Endothelial cell of umbilical vein (primary cell): ENCODE measurements around the gene RNF5.

ENCODE experiments used
- CTCF ChIP-seq, 2 donors: IDR thresholded peaks; 1 replicate in 1 of 2; 2 replicates in 1 of 2; pipeline ENCODE4 v1.5.1; 2011; ENCODE audit warnings: low read length in 2 of 2, mild to moderate bottlenecking in 2 of 2, moderate library complexity in 2 of 2, control low read depth in 1 of 2, inconsistent platforms in 1 of 2, low read depth in 1 of 2; ENCODE audit not compliant: insufficient read depth in 1 of 2; ENCODE audit errors: extremely low read depth in 1 of 2
- POLR2A ChIP-seq: IDR thresholded peaks from 2 replicates; pipeline ENCODE4 v1.6.1; 2012; ENCODE audit warnings: low read depth, mild to moderate bottlenecking, control low read depth, low read length
- POLR2AphosphoS5 ChIP-seq: IDR thresholded peaks from 2 replicates; pipeline ENCODE4 v1.6.1; 2012; ENCODE audit warnings: low read depth, mild to moderate bottlenecking, control low read depth, low read length, moderate library complexity; ENCODE audit not compliant: insufficient read depth

GRCh38 chr6:32216998-32217397, 38.8 kb downstream of the RNF5 start:
- no peak for TF ChIP-seq POLR2A
- no peak for TF ChIP-seq CTCF (IDR thresholded peaks at IDR 0.05; ENCODE audit: extremely low read depth in 1 of 2, insufficient read depth in 1 of 2, low read depth in 1 of 2, low read length in 2 of 2)
- TF ChIP-seq POLR2AphosphoS5, result no peak
